ENCODE results near the gene ACP7.
A peak's percentile ranks its signal among the peaks of the same experiment; 100 is the strongest.
"Not testable (repeated sequence)": the region's sequence is repeated elsewhere in the genome, so short reads cannot be mapped to it uniquely, and the experiment has no call there.

Gene ACP7

DNA sequence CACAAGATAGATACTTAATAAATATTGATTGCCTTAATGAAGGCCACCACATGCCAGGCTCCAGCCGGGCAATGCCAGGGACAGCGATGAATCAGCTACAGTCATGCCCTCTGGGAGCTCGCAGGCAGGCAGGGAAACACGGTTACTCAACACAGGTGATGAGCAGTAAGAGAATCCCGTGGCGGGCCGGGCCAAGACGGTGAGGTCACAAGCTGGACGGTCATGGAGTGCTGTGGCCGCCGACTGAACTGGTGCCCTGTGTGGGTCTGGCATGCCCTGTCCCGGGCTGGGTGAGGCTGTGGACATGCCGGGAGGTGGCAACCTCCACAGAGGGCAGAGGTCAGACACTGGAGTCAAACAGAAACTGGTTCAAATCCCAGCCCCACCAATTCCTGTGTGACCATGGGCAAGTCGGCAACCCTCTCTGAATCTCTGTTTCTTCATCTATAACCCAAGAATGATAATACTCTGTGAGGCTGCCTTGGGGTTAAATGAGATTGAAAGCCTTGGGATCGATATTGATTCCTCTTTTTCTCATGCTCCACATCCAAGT lies 28.2 kb downstream of the ACP7 start:
- Histone ChIP-seq H3K9me3 (ENCODE audit: control insufficient read depth, low read depth, low read length) (no peaks in the 10 kb centered on the region), H3K9ac (ENCODE audit: low read length) (no peak overlapping the region), H3K4me1 (ENCODE audit: control insufficient read depth, low read depth, low read length) (no peaks in the 10 kb centered on the region), H3K36me3 (ENCODE audit: control insufficient read depth, low read depth, low read length) (no peaks in the 10 kb centered on the region), H3K4me3 (ENCODE audit: low read length) (no peak overlapping the region), H3K27me3 (ENCODE audit: control insufficient read depth, insufficient read depth, low read length) (no peaks in the 10 kb centered on the region), H3K27ac (ENCODE audit: low read length) (no peak overlapping the region)

DNA sequence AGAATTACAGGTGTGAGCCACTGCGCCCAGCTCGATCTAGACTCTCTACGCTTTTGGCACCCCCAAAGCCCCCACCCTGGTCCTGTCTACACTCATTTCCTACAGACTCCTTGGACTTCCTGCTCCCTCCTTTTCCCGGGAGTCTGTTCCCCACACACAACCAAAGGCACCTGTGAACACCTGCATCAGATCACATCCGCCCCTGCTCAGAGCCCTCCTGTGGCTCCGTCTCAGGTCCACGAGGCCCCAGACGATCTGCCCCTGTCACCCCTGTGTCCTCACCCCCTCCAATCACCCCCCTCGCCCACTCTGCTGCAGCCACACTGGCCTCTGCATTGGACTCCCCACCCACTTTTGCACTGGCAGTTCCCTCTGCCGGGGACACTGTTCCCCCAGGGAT lies 29.0 kb downstream of the ACP7 start:
- Histone ChIP-seq H3K9me3 (ENCODE audit: control insufficient read depth, low read depth, low read length) (no peaks in the 10 kb centered on the region), H3K27ac (ENCODE audit: low read length) (no peak overlapping the region)

GRCh38 chr19:39115105-39115847 lies 31.1 kb downstream of the ACP7 start:
- no peak overlapping the region for H3K4me3 ChIP-seq (ENCODE audit: low read length)
- no peak overlapping the region for H3K9ac ChIP-seq (ENCODE audit: low read length)
- no peak overlapping the region for H3K27ac ChIP-seq (ENCODE audit: low read length)
- H3K27me3 ChIP-seq (ENCODE audit: control insufficient read depth, insufficient read depth, low read length) = no peaks in the 10 kb centered on the region
- no peaks in the 10 kb centered on the region for H3K9me3 ChIP-seq (ENCODE audit: control insufficient read depth, low read depth, low read length)
- H3K36me3 ChIP-seq (ENCODE audit: control insufficient read depth, low read depth, low read length) = no peaks in the 10 kb centered on the region
- no peaks in the 10 kb centered on the region for H3K4me1 ChIP-seq (ENCODE audit: control insufficient read depth, low read depth, low read length)

More for the DNA sequence above, 29.0 kb downstream of the ACP7 start:
- Histone ChIP-seq H3K4me1 (ENCODE audit: control insufficient read depth, low read depth, low read length) (no peaks in the 10 kb centered on the region), H3K9ac (ENCODE audit: low read length) (no peak overlapping the region), H3K4me3 (ENCODE audit: low read length) (no peak overlapping the region), H3K27me3 (ENCODE audit: control insufficient read depth, insufficient read depth, low read length) (no peaks in the 10 kb centered on the region), H3K36me3 (ENCODE audit: control insufficient read depth, low read depth, low read length) (no peaks in the 10 kb centered on the region)

- not testable (repeated sequence) for H3K4me3 ChIP-seq (ENCODE audit: low read length); H3K9me3 ChIP-seq (ENCODE audit: control insufficient read depth, low read depth, low read length); H3K9ac ChIP-seq (ENCODE audit: low read length); H3K4me1 ChIP-seq (ENCODE audit: control insufficient read depth, low read depth, low read length); H3K36me3 ChIP-seq (ENCODE audit: control insufficient read depth, low read depth, low read length); H3K27me3 ChIP-seq (ENCODE audit: control insufficient read depth, insufficient read depth, low read length); H3K27ac ChIP-seq (ENCODE audit: low read length)
Observed at GRCh38 chr19:39117023-39117422, 32.9 kb downstream of the ACP7 start.

DNA sequence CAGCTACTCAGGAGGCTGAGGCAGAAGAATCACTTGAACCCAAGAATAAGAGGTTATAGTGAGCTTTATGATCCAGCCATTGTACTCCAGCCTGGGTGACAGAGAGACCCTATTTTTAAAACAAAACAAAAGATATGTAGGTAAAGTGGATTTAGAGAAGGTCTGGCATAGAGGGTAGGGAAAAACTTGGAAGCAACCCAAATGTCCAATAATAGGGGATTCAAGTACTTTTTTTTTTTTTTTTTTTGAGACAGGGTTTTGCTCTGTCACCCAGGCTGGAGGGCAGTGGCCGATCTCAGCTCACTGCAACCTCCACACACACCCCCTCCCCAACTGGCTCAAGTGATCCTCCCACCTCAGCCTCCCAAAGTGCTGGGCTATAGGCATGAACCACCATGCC lies 35.7 kb downstream of the ACP7 start:
- no peaks in the 10 kb centered on the region for H3K9me3 ChIP-seq (ENCODE audit: control insufficient read depth, low read depth, low read length)
- no peak overlapping the region for H3K4me3 ChIP-seq (ENCODE audit: low read length)
- H3K27ac ChIP-seq (ENCODE audit: low read length) = no peak overlapping the region
- H3K27me3 ChIP-seq (ENCODE audit: control insufficient read depth, insufficient read depth, low read length) = no peaks in the 10 kb centered on the region
- peaks cover 5% of the 10 kb centered on the region for H3K4me1 ChIP-seq (ENCODE audit: control insufficient read depth, low read depth, low read length)
- H3K9ac ChIP-seq (ENCODE audit: low read length) = no peak overlapping the region
- no peaks in the 10 kb centered on the region for H3K36me3 ChIP-seq (ENCODE audit: control insufficient read depth, low read depth, low read length)

- no peak overlapping the region for H3K27ac ChIP-seq (ENCODE audit: low read length)
- no peaks in the 10 kb centered on the region for H3K27me3 ChIP-seq (ENCODE audit: control insufficient read depth, insufficient read depth, low read length)
Observed at GRCh38 chr19:39122934-39123731, 39.0 kb downstream of the ACP7 start.

GRCh38 chr19:39124136-39124764 lies 40.1 kb downstream of the ACP7 start:
- no peaks in the 10 kb centered on the region for H3K27me3 ChIP-seq (ENCODE audit: control insufficient read depth, insufficient read depth, low read length)
- no peak overlapping the region for H3K4me3 ChIP-seq (ENCODE audit: low read length)
- no peaks in the 10 kb centered on the region for H3K9me3 ChIP-seq (ENCODE audit: control insufficient read depth, low read depth, low read length)
- no peak overlapping the region for H3K27ac ChIP-seq (ENCODE audit: low read length)
- H3K4me1 ChIP-seq (ENCODE audit: control insufficient read depth, low read depth, low read length) = peaks cover 8% of the 10 kb centered on the region
- no peaks in the 10 kb centered on the region for H3K36me3 ChIP-seq (ENCODE audit: control insufficient read depth, low read depth, low read length)
- no peak overlapping the region for H3K9ac ChIP-seq (ENCODE audit: low read length)

More at GRCh38 chr19:39122934-39123731, 39.0 kb downstream of the ACP7 start:
- Histone ChIP-seq H3K4me3 (ENCODE audit: low read length) (no peak overlapping the region), H3K9ac (ENCODE audit: low read length) (no peak overlapping the region), H3K4me1 (ENCODE audit: control insufficient read depth, low read depth, low read length) (peaks cover 8% of the 10 kb centered on the region), H3K9me3 (ENCODE audit: control insufficient read depth, low read depth, low read length) (no peaks in the 10 kb centered on the region), H3K36me3 (ENCODE audit: control insufficient read depth, low read depth, low read length) (no peaks in the 10 kb centered on the region)

DNA sequence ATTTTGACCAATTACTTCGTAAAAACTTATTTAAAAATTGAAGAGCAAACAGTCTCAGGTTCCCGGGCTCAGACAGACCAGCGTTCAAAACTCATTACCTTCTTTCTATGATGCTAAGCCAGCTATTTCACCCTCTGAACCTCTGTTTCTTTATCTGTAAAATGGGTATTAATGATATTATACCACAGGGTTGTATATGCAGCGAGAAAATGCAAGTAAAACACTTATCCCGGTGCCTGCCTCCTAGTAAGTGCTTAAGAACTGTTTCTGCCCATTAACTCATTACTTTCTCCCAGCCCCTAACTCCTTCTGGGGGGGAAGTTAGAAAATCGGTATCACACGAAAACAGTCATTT lies 41.0 kb downstream of the ACP7 start:
- H3K9me3 ChIP-seq (ENCODE audit: control insufficient read depth, low read depth, low read length) = no peaks in the 10 kb centered on the region
- H3K36me3 ChIP-seq (ENCODE audit: control insufficient read depth, low read depth, low read length) = no peaks in the 10 kb centered on the region
- no peaks in the 10 kb centered on the region for H3K27me3 ChIP-seq (ENCODE audit: control insufficient read depth, insufficient read depth, low read length)
- H3K27ac ChIP-seq (ENCODE audit: low read length) = no peak overlapping the region
- peak overlapping the region; percentile 85 for H3K4me3 ChIP-seq (ENCODE audit: low read length)
- no peak overlapping the region for H3K9ac ChIP-seq (ENCODE audit: low read length)
- H3K4me1 ChIP-seq (ENCODE audit: control insufficient read depth, low read depth, low read length) = peaks cover 8% of the 10 kb centered on the region

GRCh38 chr19:39125554-39126311 lies 41.6 kb downstream of the ACP7 start, which contains the start of gene PAK4:
Gene PAK4, plus strand, starts transcription at chr19:39125786. Its CDS starts 43,768 bp downstream, at chr19:39169554.
- Histone ChIP-seq H3K27me3 (ENCODE audit: control insufficient read depth, insufficient read depth, low read length) (no peaks in the 10 kb centered on the region), H3K27ac (ENCODE audit: low read length) (no peak within 1 kb of the TSS), H3K4me3 (ENCODE audit: low read length) (peak within 1 kb of the TSS; percentile 85), H3K4me1 (ENCODE audit: control insufficient read depth, low read depth, low read length) (peaks cover 8% of the 10 kb centered on the region), H3K9me3 (ENCODE audit: control insufficient read depth, low read depth, low read length) (no peaks in the 10 kb centered on the region), H3K36me3 (ENCODE audit: control insufficient read depth, low read depth, low read length) (no peaks in the 10 kb centered on the region), H3K9ac (ENCODE audit: low read length) (peak within 1 kb of the TSS; percentile 72)

- Histone ChIP-seq H3K9ac (ENCODE audit: low read length) (peak overlapping the region; percentile 72), H3K27me3 (ENCODE audit: control insufficient read depth, insufficient read depth, low read length) (no peaks in the 10 kb centered on the region), H3K27ac (ENCODE audit: low read length) (no peak overlapping the region), H3K36me3 (ENCODE audit: control insufficient read depth, low read depth, low read length) (no peaks in the 10 kb centered on the region), H3K9me3 (ENCODE audit: control insufficient read depth, low read depth, low read length) (no peaks in the 10 kb centered on the region), H3K4me3 (ENCODE audit: low read length) (peak overlapping the region; percentile 85), H3K4me1 (ENCODE audit: control insufficient read depth, low read depth, low read length) (peaks cover 8% of the 10 kb centered on the region)
Observed at GRCh38 chr19:39126312-39127187, 42.4 kb downstream of the ACP7 start.

Measured in iPS-18a (cell line).